PC-9 (cell line): ENCODE data around the gene MGLL. TPM values are rescaled to one million over a fixed set of nuclear protein-coding genes. Genes with fewer than 3 reads are reported as not detected.
A peak's percentile ranks its signal among the peaks of the same experiment; 100 is the strongest.

ENCODE experiments used
- BruUV-seq: library from RNA; stranded (reverse); fragments of 400-500 nt; replicated peaks from 2 replicates; lab custom pipeline; 2021; lab: Mats Ljungman, UMichigan
- CTCF ChIA-PET: fragments of 300-600 bp; sonication (Branson Sonifier 250); formaldehyde crosslinking; loops from one replicate; lab custom pipeline; 2022; ENCODE audit warnings: antibody characterized with exemption; lab: Charles Lee
- POLR2A ChIA-PET: fragments of 300-600 bp; sonication (Branson Sonifier 250); formaldehyde crosslinking; loops from one replicate; lab custom pipeline; 2022; ENCODE audit warnings: antibody characterized with exemption; ENCODE audit not compliant: unreplicated experiment; lab: Charles Lee
- DNase-seq, 2 experiments: peaks; one replicate each; pipeline versions ENCODE4 v3.0.0 to v3.0.0-alpha.2; 2015 to 2022; ENCODE audit warnings: mixed read lengths in 1 of 2
- H2AFZ ChIP-seq: fragments of 200-600 bp; sonication (generic); 2 replicates; pipeline ENCODE4 v1.8.1; 2017; ENCODE audit warnings: antibody characterized with exemption
- H3F3A ChIP-seq: fragments of 200-600 bp; sonication (generic); 2 replicates; pipeline ENCODE4 v1.8.1; 2017; ENCODE audit warnings: antibody characterized with exemption, mild to moderate bottlenecking, low read depth; ENCODE audit not compliant: insufficient read depth
- H3K27ac ChIP-seq: fragments of 200-600 bp; sonication (generic); 2 replicates; pipeline ENCODE4 v1.6.1; 2016; ENCODE audit warnings: mixed run types
- H3K27me3 ChIP-seq: fragments of 200-600 bp; sonication (generic); 2 replicates; pipeline ENCODE4 v1.6.1; 2016; ENCODE audit warnings: low read depth, mixed run types; ENCODE audit not compliant: insufficient read depth
- H3K36me3 ChIP-seq: fragments of 200-600 bp; sonication (generic); 2 replicates; pipeline ENCODE4 v1.6.1; 2016; ENCODE audit warnings: low read depth, mixed run types
- H3K4me1 ChIP-seq: fragments of 200-600 bp; sonication (generic); replicated peaks from 2 replicates; pipeline ENCODE4 v1.6.1; 2016; ENCODE audit warnings: mixed run types; ENCODE audit not compliant: insufficient read depth
- H3K4me2 ChIP-seq: fragments of 200-600 bp; sonication (generic); 2 replicates; pipeline ENCODE4 v1.6.1; 2017; ENCODE audit warnings: mixed run types
- H3K4me3 ChIP-seq: fragments of 200-600 bp; sonication (generic); 2 replicates; pipeline ENCODE4 v1.6.1; 2016; ENCODE audit warnings: mixed run types
- H3K79me2 ChIP-seq: fragments of 200-600 bp; sonication (generic); 2 replicates; pipeline ENCODE4 v1.6.1; 2017; ENCODE audit warnings: low read depth, mixed run types
- H3K9me2 ChIP-seq: fragments of 200-600 bp; sonication (generic); 2 replicates; pipeline ENCODE4 v1.8.1; 2017; ENCODE audit warnings: mild to moderate bottlenecking; ENCODE audit not compliant: insufficient read depth
- H3K9me3 ChIP-seq: fragments of 200-600 bp; sonication (generic); 2 replicates; pipeline ENCODE4 v1.8.1; 2016; ENCODE audit warnings: low read depth; ENCODE audit not compliant: insufficient read depth
- H4K20me1 ChIP-seq: fragments of 200-600 bp; sonication (generic); 2 replicates; pipeline ENCODE4 v1.8.1; 2017; ENCODE audit not compliant: insufficient read depth
- EZH2 ChIP-seq: fragments of 200-600 bp; sonication (generic); IDR thresholded peaks from 2 replicates; pipeline ENCODE4 v1.8.0; 2017; ENCODE audit warnings: antibody characterized with exemption, low read depth
- intact Hi-C: fragments of 100-400 bp; cut with micrococcal nuclease; formaldehyde crosslinking; loops from one replicate; pipeline ENCODE4 v1.10.0; 2022; ENCODE audit not compliant: unreplicated experiment
- total RNA-seq: library from RNA; stranded (reverse); gene quantifications from 2 replicates; pipeline ENCODE4 v1.2.3, GENCODE V29; 2021
- TF ChIP-seq, protein P1 (sequence below): fragments of 200-600 bp; sonication (generic); conservative IDR thresholded peaks from 2 replicates; pipeline ENCODE4 v1.6.1; 2017; ENCODE audit warnings: mixed run types, antibody characterized with exemption, mild to moderate bottlenecking, moderate library complexity

The MGLL gene
- total RNA-seq, 1 experiment from 2014 or later = 30.7 TPM

DNA sequence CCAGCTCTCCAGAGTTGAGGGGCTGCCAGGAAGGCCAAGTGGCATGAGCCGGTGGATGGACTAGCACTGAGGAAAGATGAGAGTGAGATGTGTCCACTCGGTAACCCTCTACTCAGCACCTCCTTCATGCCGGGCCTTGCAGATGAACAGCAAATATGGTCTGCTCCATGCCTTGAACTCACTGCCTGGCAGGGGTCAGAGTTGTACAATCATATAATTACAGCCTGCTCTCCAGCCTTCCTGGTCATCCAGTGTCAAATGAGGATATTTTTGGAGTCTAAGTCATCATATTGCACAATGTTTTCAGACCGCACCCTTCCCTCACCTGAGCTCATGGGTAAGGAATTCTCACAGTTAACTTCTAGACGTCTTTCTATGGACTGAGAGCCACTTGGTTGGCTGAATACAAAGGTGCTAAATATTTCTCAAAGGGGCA, 4.9 kb downstream of the MGLL start:
- Histone ChIP-seq H3K4me3 (peak overlapping the region; percentile 16; the same call in 1 of the 2 replicates), H3F3A (peaks cover 65% of the 10 kb centered on the region), H3K79me2 (peaks cover 12% of the 10 kb centered on the region), H2AFZ (no peak overlapping the region), H3K27ac (peak overlapping the region; percentile 93), H3K4me1 (peaks cover 79% of the 10 kb centered on the region), H3K36me3 (peaks cover 8% of the 10 kb centered on the region), H3K4me2 (peak overlapping the region; percentile 81), H3K9me3 (no peaks in the 10 kb centered on the region), H4K20me1 (no peaks in the 10 kb centered on the region), H3K9me2 (no peaks in the 10 kb centered on the region), H3K27me3 (no peaks in the 10 kb centered on the region)
- ChIA-PET CTCF (interaction anchor here (0.7 to 1.7 kb wide), 3 partner anchors 26 to 229 kb away, joined by 3 to 4 read pairs (median 4); no protein-coding TSS in a partner anchor), POLR2A (interaction anchor here (0.6 to 1.1 kb wide), 4 partner anchors 11 to 135 kb away, joined by 3 to 7 read pairs (median 4); no protein-coding TSS in a partner anchor)
- no peak for TF ChIP-seq EZH2
- TF ChIP-seq, protein P1, sequence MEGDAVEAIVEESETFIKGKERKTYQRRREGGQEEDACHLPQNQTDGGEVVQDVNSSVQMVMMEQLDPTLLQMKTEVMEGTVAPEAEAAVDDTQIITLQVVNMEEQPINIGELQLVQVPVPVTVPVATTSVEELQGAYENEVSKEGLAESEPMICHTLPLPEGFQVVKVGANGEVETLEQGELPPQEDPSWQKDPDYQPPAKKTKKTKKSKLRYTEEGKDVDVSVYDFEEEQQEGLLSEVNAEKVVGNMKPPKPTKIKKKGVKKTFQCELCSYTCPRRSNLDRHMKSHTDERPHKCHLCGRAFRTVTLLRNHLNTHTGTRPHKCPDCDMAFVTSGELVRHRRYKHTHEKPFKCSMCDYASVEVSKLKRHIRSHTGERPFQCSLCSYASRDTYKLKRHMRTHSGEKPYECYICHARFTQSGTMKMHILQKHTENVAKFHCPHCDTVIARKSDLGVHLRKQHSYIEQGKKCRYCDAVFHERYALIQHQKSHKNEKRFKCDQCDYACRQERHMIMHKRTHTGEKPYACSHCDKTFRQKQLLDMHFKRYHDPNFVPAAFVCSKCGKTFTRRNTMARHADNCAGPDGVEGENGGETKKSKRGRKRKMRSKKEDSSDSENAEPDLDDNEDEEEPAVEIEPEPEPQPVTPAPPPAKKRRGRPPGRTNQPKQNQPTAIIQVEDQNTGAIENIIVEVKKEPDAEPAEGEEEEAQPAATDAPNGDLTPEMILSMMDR = peak; percentile 26; the same call in 1 of the 2 replicates
- DNase-seq = peak; percentile 78 to 98
- no TSS peak for BruUV-seq
- intact Hi-C loops = loop anchor here (1.0 kb wide), 4 partner anchors 26 to 143 kb away; no protein-coding TSS in a partner anchor

DNA sequence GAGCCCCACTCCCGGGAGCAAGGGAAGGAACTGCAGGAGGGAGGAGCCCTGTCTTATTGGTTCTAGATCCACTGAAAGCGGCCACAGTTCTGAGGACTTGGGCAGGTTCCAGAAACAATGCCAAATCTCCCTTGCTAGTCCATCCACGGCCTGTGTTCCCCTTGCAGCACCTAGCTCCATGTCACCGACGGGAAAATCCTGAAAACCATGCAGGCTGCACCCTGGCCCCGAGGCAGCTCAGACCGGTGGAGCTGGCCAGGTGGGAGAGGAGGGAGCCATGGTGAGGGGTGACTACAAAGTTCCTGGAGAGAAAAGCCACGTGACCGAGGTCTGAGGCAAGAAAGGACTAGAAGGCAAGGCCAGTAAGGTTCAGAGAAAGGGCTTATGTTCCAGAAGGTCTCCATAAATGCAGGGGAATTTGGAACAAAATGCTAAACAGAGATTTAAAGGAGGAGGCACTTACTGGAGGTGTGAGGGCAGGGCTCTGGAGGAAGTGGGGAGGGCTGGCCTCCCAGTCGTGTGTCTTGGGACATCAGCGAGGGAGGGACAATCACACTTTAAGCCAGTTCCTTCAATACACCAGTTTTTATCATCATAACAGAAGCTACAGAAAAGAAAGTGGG, 5.4 kb downstream of the MGLL start:
- peaks cover 60% of the 10 kb centered on the region for H3F3A ChIP-seq
- TSS peak; percentile 35 for BruUV-seq
- TF ChIP-seq, protein P1 = no peak
- TF ChIP-seq EZH2 = no peak
- no peaks in the 10 kb centered on the region for H3K27me3 ChIP-seq
- H3K4me1 ChIP-seq = peaks cover 76% of the 10 kb centered on the region
- no peaks in the 10 kb centered on the region for H3K9me2 ChIP-seq
- H3K4me2 ChIP-seq = peak overlapping the region; percentile 81
- no peaks in the 10 kb centered on the region for H3K9me3 ChIP-seq
- H3K79me2 ChIP-seq = peaks cover 12% of the 10 kb centered on the region
- H4K20me1 ChIP-seq = no peaks in the 10 kb centered on the region
- DNase-seq = peak; percentile 86 to 90
- H2AFZ ChIP-seq = no peak overlapping the region
- peaks cover 8% of the 10 kb centered on the region for H3K36me3 ChIP-seq
- POLR2A ChIA-PET = interaction anchor here (0.6 to 1.1 kb wide), 3 partner anchors 11 to 136 kb away, joined by 4 to 7 read pairs (median 5); no protein-coding TSS in a partner anchor
- peak overlapping the region; percentile 93 for H3K27ac ChIP-seq
- intact Hi-C loops = loop anchor here (1.0 kb wide), 4 partner anchors 26 to 143 kb away; no protein-coding TSS in a partner anchor
- H3K4me3 ChIP-seq = peak overlapping the region; percentile 16; the same call in 1 of the 2 replicates
- CTCF ChIA-PET = interaction anchor here (0.7 to 1.7 kb wide), 3 partner anchors 26 to 228 kb away, joined by 3 to 4 read pairs (median 4); no protein-coding TSS in a partner anchor

DNA sequence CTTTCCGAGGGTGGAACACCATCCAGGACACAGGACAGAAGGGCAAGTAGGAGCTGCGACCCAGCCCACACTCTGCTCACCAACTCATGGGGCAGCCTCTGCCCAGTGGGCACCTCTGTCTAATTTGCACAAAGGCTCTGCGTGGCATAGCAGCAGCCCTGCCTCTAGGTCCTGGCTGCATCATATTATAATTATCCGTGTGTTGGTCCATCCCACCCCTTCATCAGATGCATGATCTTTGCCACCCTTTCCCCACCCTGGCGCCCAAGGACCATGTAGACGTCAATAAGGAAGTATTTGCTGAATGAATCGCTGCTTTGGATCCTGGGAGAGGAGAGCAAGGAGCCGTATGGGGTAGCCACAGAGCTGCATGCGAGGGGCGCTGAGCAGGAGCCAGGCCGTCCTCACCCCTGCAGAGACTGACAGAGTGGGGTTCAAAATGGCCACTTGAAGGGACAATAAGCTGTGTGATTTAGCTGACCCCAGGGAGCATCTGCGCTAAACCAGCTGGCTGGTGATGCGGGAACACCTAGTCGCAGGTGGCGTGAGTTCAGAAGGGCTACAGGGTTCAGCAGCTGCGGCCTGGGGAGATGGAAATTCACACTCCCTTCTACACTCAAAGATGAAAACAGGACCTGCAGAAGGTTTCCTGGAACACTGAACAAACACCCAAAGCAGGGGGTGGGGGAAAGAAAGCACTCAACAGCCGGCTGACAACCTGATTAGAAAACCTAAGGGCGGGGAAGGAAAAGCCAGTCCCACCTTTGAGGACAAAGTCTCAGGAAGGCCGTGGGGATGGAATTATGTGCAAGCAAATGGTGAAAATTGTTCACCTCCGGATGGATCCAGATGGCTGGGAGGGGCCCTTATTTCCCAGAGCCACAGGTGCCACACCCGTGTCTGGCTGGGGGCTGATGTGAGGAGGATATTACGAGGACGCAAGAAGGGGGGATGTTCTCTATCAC, 6.4 kb downstream of the MGLL start:
- peak overlapping the region; percentile 93 for H3K27ac ChIP-seq
- H4K20me1 ChIP-seq = no peaks in the 10 kb centered on the region
- H3K9me2 ChIP-seq = no peaks in the 10 kb centered on the region
- H3K36me3 ChIP-seq = peaks cover 8% of the 10 kb centered on the region
- CTCF ChIA-PET = interaction anchor here (1.7 kb wide), 1 partner anchor 25 kb away, joined by 4 read pairs; no protein-coding TSS in a partner anchor
- no peaks in the 10 kb centered on the region for H3K27me3 ChIP-seq
- H3K4me3 ChIP-seq = peak overlapping the region; percentile 10; the same call in 1 of the 2 replicates
- peaks cover 12% of the 10 kb centered on the region for H3K79me2 ChIP-seq
- no TSS peak for BruUV-seq
- no peaks in the 10 kb centered on the region for H3K9me3 ChIP-seq
- peaks cover 50% of the 10 kb centered on the region for H3F3A ChIP-seq
- intact Hi-C loops = no loop called here
- POLR2A ChIA-PET = no interaction called here
- TF ChIP-seq, protein P1 = no peak
- TF ChIP-seq EZH2 = no peak
- peak overlapping the region; percentile 81 for H3K4me2 ChIP-seq
- peak in 1 of 2 experiments; percentile 37 for DNase-seq
- no peak overlapping the region for H2AFZ ChIP-seq
- H3K4me1 ChIP-seq = peaks cover 66% of the 10 kb centered on the region
